Naive thymus-derived CD8-positive, alpha-beta T cell (primary cell): ENCODE results near the gene ATP4B. TPM values are rescaled to one million over a fixed set of nuclear protein-coding genes. Genes with fewer than 3 reads are reported as not detected.

Source experiments
- ATAC-seq, 2 donors: fragments of 150-1000 bp; cut with Tn5 transposase in 1 of 2; sonication (Bioruptor Pico), chemical (Tn5 transposase) in 1 of 2; 1 replicate in 1 of 2; 2 replicates in 1 of 2; pipeline ENCODE4 v1.10.0; 2021; ENCODE audit warnings: mild to moderate bottlenecking in 2 of 2, moderate library complexity in 2 of 2
- POLR2A ChIA-PET: fragments of 350-600 bp; sonication (Branson Sonifier 250); formaldehyde crosslinking; loops from one replicate; lab custom pipeline; 2021; ENCODE audit warnings: antibody characterized with exemption; lab: Charles Lee
- DNase-seq, 10 donors: peaks; one replicate each; pipeline versions ENCODE4 v3.0.0 to v3.0.0-alpha.2; 2020 to 2022
- H3K27ac Mint-ChIP-seq, 10 donors: one replicate each; pipeline ENCODE4 v1.8.0; 2020 to 2022; ENCODE audit warnings: mild to moderate bottlenecking in 10 of 10, mixed read lengths in 10 of 10, moderate library complexity in 4 of 10, inconsistent platforms in 1 of 10
- H3K27me3 Mint-ChIP-seq, 5 donors: one replicate each; pipeline ENCODE4 v1.8.0; 2021 to 2022; ENCODE audit warnings: mixed read lengths in 5 of 5
- H3K36me3 Mint-ChIP-seq, 3 donors: one replicate each; pipeline ENCODE4 v1.8.0; 2020 to 2022; ENCODE audit warnings: mixed read lengths in 3 of 3, mild to moderate bottlenecking in 2 of 3, inconsistent platforms in 1 of 3
- H3K4me1 Mint-ChIP-seq, 4 donors: one replicate each; pipeline ENCODE4 v1.8.0; 2021 to 2022; ENCODE audit warnings: mixed read lengths in 4 of 4
- H3K4me3 Mint-ChIP-seq, 10 donors: one replicate each; pipeline ENCODE4 v1.8.0; 2020 to 2022; ENCODE audit warnings: mild to moderate bottlenecking in 10 of 10, mixed read lengths in 10 of 10, moderate library complexity in 6 of 10, inconsistent platforms in 1 of 10
- H3K9me3 Mint-ChIP-seq, 9 donors: one replicate each; pipeline ENCODE4 v1.8.0; 2020 to 2022; ENCODE audit warnings: mixed read lengths in 9 of 9, mild to moderate bottlenecking in 3 of 9, inconsistent platforms in 1 of 9, moderate library complexity in 1 of 9
- polyA plus RNA-seq, 3 donors: library from polyadenylated mRNA; unstranded; fragments of 300-500 nt; fragmentation: Illumina TruSeq; gene quantifications; one replicate each; pipeline ENCODE4 v1.2.3, GENCODE V29; 2021
- total RNA-seq, 8 experiments: library from RNA in 2 of 8; stranded (reverse) in 2 of 8; gene quantifications; one replicate each; pipeline ENCODE4 v1.2.3 and lab custom pipeline; 2021 to 2026

ATP4B gene
- total and polyA plus RNA-seq, 5 experiments from 2014 or later = not detected

GRCh38 chr13:113605866-113606438 lies 52.0 kb downstream of the ATP4B start:
- no peak for ATAC-seq
- H3K27me3 Mint-ChIP-seq = no peaks in the 10 kb centered on the region
- no peak overlapping the region for H3K4me3 Mint-ChIP-seq
- H3K4me1 Mint-ChIP-seq = peaks cover 29 to 53% (median 42%) of the 10 kb centered on the region in 4 donors
- peaks cover 0 to 7% (median 0%) of the 10 kb centered on the region in 9 donors for H3K9me3 Mint-ChIP-seq
- H3K36me3 Mint-ChIP-seq = peaks cover 0 to 10% (median 3%) of the 10 kb centered on the region in 3 donors
- DNase-seq = no peak
- peak overlapping the region in 5 of 10 donors; percentile 15 to 72 (median 59) for H3K27ac Mint-ChIP-seq
- POLR2A ChIA-PET = no interaction called here

GRCh38 chr13:113605461-113605860 lies 52.5 kb downstream of the ATP4B start:
- POLR2A ChIA-PET = no interaction called here
- ATAC-seq (no peak), DNase-seq (no peak)
- peaks cover 0 to 7% (median 1%) of the 10 kb centered on the region in 3 donors for H3K36me3 Mint-ChIP-seq
- H3K27ac Mint-ChIP-seq = peak overlapping the region in 4 of 10 donors; percentile 15 to 87 (median 60)
- H3K4me1 Mint-ChIP-seq = peaks cover 29 to 54% (median 43%) of the 10 kb centered on the region in 4 donors
- peaks cover 0 to 7% (median 0%) of the 10 kb centered on the region in 9 donors for H3K9me3 Mint-ChIP-seq
- H3K27me3 Mint-ChIP-seq = no peaks in the 10 kb centered on the region
- H3K4me3 Mint-ChIP-seq = no peak overlapping the region

- ATAC-seq = no peak
- POLR2A ChIA-PET = no interaction called here
- no peak overlapping the region for H3K4me3 Mint-ChIP-seq
Measured at GRCh38 chr13:113604186-113604585, 53.8 kb downstream of the ATP4B start.

GRCh38 chr13:113603116-113603710 lies 54.8 kb downstream of the ATP4B start:
- DNase-seq (no peak), ATAC-seq (no peak)
- POLR2A ChIA-PET = no interaction called here
- H3K4me3 Mint-ChIP-seq = no peak overlapping the region
- H3K4me1 Mint-ChIP-seq = peaks cover 31 to 62% (median 42%) of the 10 kb centered on the region in 4 donors
- H3K9me3 Mint-ChIP-seq = peaks cover 0 to 11% (median 0%) of the 10 kb centered on the region in 9 donors
- peaks cover 5 to 16% (median 15%) of the 10 kb centered on the region in 3 donors for H3K36me3 Mint-ChIP-seq
- no peaks in the 10 kb centered on the region for H3K27me3 Mint-ChIP-seq
- H3K27ac Mint-ChIP-seq = peak overlapping the region in 3 of 10 donors; percentile 32 to 52 (median 34)

More at GRCh38 chr13:113604186-113604585, 53.8 kb downstream of the ATP4B start:
- Mint-ChIP-seq H3K36me3 (peaks cover 0 to 8% (median 7%) of the 10 kb centered on the region in 3 donors), H3K27me3 (no peaks in the 10 kb centered on the region), H3K4me1 (peaks cover 29 to 63% (median 45%) of the 10 kb centered on the region in 4 donors), H3K27ac (no peak overlapping the region), H3K9me3 (peaks cover 0 to 11% (median 0%) of the 10 kb centered on the region in 9 donors)
- DNase-seq = no peak

- H3K36me3 Mint-ChIP-seq = peaks cover 5 to 20% (median 16%) of the 10 kb centered on the region in 3 donors
- DNase-seq = peak in 1 of 10 donors; percentile 41
- POLR2A ChIA-PET = no interaction called here
- H3K4me1 Mint-ChIP-seq = peaks cover 30 to 54% (median 40%) of the 10 kb centered on the region in 4 donors
- no peaks in the 10 kb centered on the region for H3K27me3 Mint-ChIP-seq
- peaks cover 0 to 11% (median 0%) of the 10 kb centered on the region in 9 donors for H3K9me3 Mint-ChIP-seq
- no peak for ATAC-seq
- peak overlapping the region in 2 of 10 donors; percentile 68 to 88 for H3K27ac Mint-ChIP-seq
- H3K4me3 Mint-ChIP-seq = no peak overlapping the region
Measured at GRCh38 chr13:113602291-113602988, 55.6 kb downstream of the ATP4B start.

GRCh38 chr13:113601166-113602070 lies 56.6 kb downstream of the ATP4B start:
- Mint-ChIP-seq H3K4me3 (no peak overlapping the region), H3K27ac (peak overlapping the region in 2 of 10 donors; percentile 47 to 68), H3K36me3 (peaks cover 5 to 25% (median 23%) of the 10 kb centered on the region in 3 donors)

GRCh38 chr13:113599391-113599790 lies 58.6 kb downstream of the ATP4B start:
- H3K4me3 Mint-ChIP-seq = no peak overlapping the region

More at GRCh38 chr13:113601166-113602070, 56.6 kb downstream of the ATP4B start:
- DNase-seq (peak in 1 of 10 donors; percentile 58), ATAC-seq (no peak)
- H3K4me1 Mint-ChIP-seq = peaks cover 23 to 49% (median 37%) of the 10 kb centered on the region in 4 donors
- H3K27me3 Mint-ChIP-seq = no peaks in the 10 kb centered on the region
- H3K9me3 Mint-ChIP-seq = peaks cover 0 to 11% (median 0%) of the 10 kb centered on the region in 9 donors
- POLR2A ChIA-PET = no interaction called here

More at GRCh38 chr13:113599391-113599790, 58.6 kb downstream of the ATP4B start:
- DNase-seq (peak in 1 of 10 donors; percentile 38), ATAC-seq (no peak)
- H3K27ac Mint-ChIP-seq = no peak overlapping the region
- H3K9me3 Mint-ChIP-seq = peaks cover 0 to 10% (median 0%) of the 10 kb centered on the region in 9 donors
- no peaks in the 10 kb centered on the region for H3K27me3 Mint-ChIP-seq
- POLR2A ChIA-PET = no interaction called here
- peaks cover 11 to 35% (median 23%) of the 10 kb centered on the region in 4 donors for H3K4me1 Mint-ChIP-seq
- H3K36me3 Mint-ChIP-seq = peaks cover 5 to 28% (median 28%) of the 10 kb centered on the region in 3 donors

Other genes with a start within 250 kb of the ATP4B start
- gene ADPRHL1, start 204.7 kb downstream of the ATP4B start, total RNA-seq = 1 to 10 TPM; 1.1 to 1.2 TPM
- under 1 TPM in 2 of 3 donors, not detected in 1; 0.22 to 0.27 TPM for gene ADPRHL1, start 204.7 kb downstream of the ATP4B start, polyA plus RNA-seq
- gene DCUN1D2, start 167.5 kb downstream of the ATP4B start, total RNA-seq = 10 to 100 TPM; 26.6 to 37.5 TPM
- gene DCUN1D2, start 167.5 kb downstream of the ATP4B start, polyA plus RNA-seq = 10 to 100 TPM in 1 of 3 donors, 1 to 10 TPM in 2; 4.8 to 11.4 (median 7.2) TPM
- gene TFDP1, start 73.4 kb downstream of the ATP4B start, total RNA-seq = 10 to 100 TPM; 17.1 to 18.1 TPM
- gene TFDP1, start 73.4 kb downstream of the ATP4B start, polyA plus RNA-seq = 10 to 100 TPM; 50.1 to 61.9 (median 50.3) TPM
- gene GRK1, start 9.0 kb upstream of the ATP4B start, total RNA-seq = not detected
- not detected for gene GRK1, start 9.0 kb upstream of the ATP4B start, polyA plus RNA-seq
- under 1 TPM; 0.71 to 0.75 TPM for gene TMEM255B, start 101.0 kb upstream of the ATP4B start, total RNA-seq
- gene TMEM255B, start 101.0 kb upstream of the ATP4B start, polyA plus RNA-seq = under 1 TPM in 2 of 3 donors, not detected in 1; 0.02 to 0.07 TPM
- gene GAS6, start 205.9 kb upstream of the ATP4B start, total RNA-seq = 1 to 10 TPM; 2.2 to 2.4 TPM
- under 1 TPM in 2 of 3 donors, not detected in 1; 0.19 to 0.23 TPM for gene GAS6, start 205.9 kb upstream of the ATP4B start, polyA plus RNA-seq